Neural cell (in vitro differentiated cells): ENCODE data around the gene MYH6. TPM values are rescaled to one million over a fixed set of nuclear protein-coding genes. Genes with fewer than 3 reads are reported as not detected.
A peak's percentile ranks its signal among the peaks of the same experiment; 100 is the strongest.
"Not testable (repeated sequence)": the region's sequence is repeated elsewhere in the genome, so short reads cannot be mapped to it uniquely, and the experiment has no call there.

Experiments
- H2AFZ ChIP-seq: fragments of 200-600, 300-800 bp; sonication (generic), shearing (Covaris generic); 2 replicates; pipeline ENCODE4 v1.6.0; 2014; ENCODE audit warnings: low read depth, mild to moderate bottlenecking, antibody characterized with exemption, low read length, moderate library complexity
- H3F3A ChIP-seq: fragments of 200-600 bp; shearing (Covaris generic); 2 replicates; pipeline ENCODE4 v1.6.1; 2016; ENCODE audit warnings: mild to moderate bottlenecking, moderate library complexity, mixed read lengths, antibody characterized with exemption, low read length; ENCODE audit not compliant: insufficient read depth, poor library complexity, severe bottlenecking
- H3K27ac ChIP-seq: fragments of 200-600, 300-800 bp; sonication (generic), shearing (Covaris generic); 2 replicates; pipeline ENCODE4 v1.5.1; 2014; ENCODE audit warnings: mild to moderate bottlenecking, low read length, moderate library complexity
- H3K27me3 ChIP-seq: fragments of 300-800, 200-600 bp; sonication (generic), shearing (Covaris generic); 2 replicates; pipeline ENCODE4 v1.6.0; 2014; ENCODE audit warnings: mild to moderate bottlenecking, low read depth, low read length, moderate library complexity; ENCODE audit not compliant: insufficient read depth
- H3K36me3 ChIP-seq: fragments of 300-800, 200-600 bp; sonication (generic), shearing (Covaris generic); 2 replicates; pipeline ENCODE4 v1.5.1; 2014; ENCODE audit warnings: mild to moderate bottlenecking, antibody characterized with exemption, low read length, moderate library complexity; ENCODE audit not compliant: insufficient read depth
- H3K4me2 ChIP-seq: fragments of 300-800, 200-600 bp; sonication (generic), shearing (Covaris generic); 2 replicates; pipeline ENCODE4 v1.6.0; 2014; ENCODE audit warnings: mild to moderate bottlenecking, low read length
- H3K4me3 ChIP-seq: fragments of 300-800, 200-600 bp; sonication (generic), shearing (Covaris generic); 2 replicates; pipeline ENCODE4 v1.5.1; 2014; ENCODE audit warnings: mild to moderate bottlenecking, low read length, moderate library complexity
- H3K79me2 ChIP-seq: fragments of 200-600 bp; shearing (Covaris generic); replicated peaks from 2 replicates; pipeline ENCODE4 v1.6.0; 2014; ENCODE audit warnings: mild to moderate bottlenecking, low read length, moderate library complexity; ENCODE audit not compliant: insufficient read depth
- H3K9ac ChIP-seq: fragments of 300-800, 200-600 bp; sonication (generic), shearing (Covaris generic); 2 replicates; pipeline ENCODE4 v1.6.1; 2016; ENCODE audit warnings: mild to moderate bottlenecking, low read length, mixed read lengths
- H3K9me2 ChIP-seq: fragments of 200-600 bp; shearing (Covaris generic); 2 replicates; pipeline ENCODE4 v1.6.1; 2016; ENCODE audit warnings: mild to moderate bottlenecking, low read length, mixed read lengths; ENCODE audit not compliant: insufficient read depth
- H3K9me3 ChIP-seq: fragments of 200-600, 300-800 bp; sonication (generic), shearing (Covaris generic); 2 replicates; pipeline ENCODE4 v1.6.1; 2016; ENCODE audit warnings: mild to moderate bottlenecking, mixed run types, low read length, moderate library complexity, mixed read lengths
- H4K20me1 ChIP-seq: fragments of 200-600 bp; shearing (Covaris generic); 2 replicates; pipeline ENCODE4 v1.6.1; 2016; ENCODE audit warnings: mild to moderate bottlenecking, mixed run types; ENCODE audit not compliant: insufficient read depth
- EP300 ChIP-seq: fragments of 450-650 bp; conservative IDR thresholded peaks from 2 replicates; pipeline ENCODE4 v1.6.1; 2014; ENCODE audit warnings: antibody characterized with exemption, mild to moderate bottlenecking, moderate library complexity; ENCODE audit not compliant: poor library complexity, severe bottlenecking
- EZH2 ChIP-seq: fragments of 200-600, 300-800 bp; shearing (Covaris generic), sonication (generic); IDR thresholded peaks from 2 replicates; pipeline ENCODE4 v1.6.1; 2014; ENCODE audit warnings: antibody characterized with exemption, low read length, borderline replicate concordance, mild to moderate bottlenecking; ENCODE audit not compliant: insufficient read depth, poor library complexity, severe bottlenecking
- MXI1 ChIP-seq: fragments of 450-650 bp; conservative IDR thresholded peaks from 2 replicates; pipeline ENCODE4 v1.6.1; 2014; ENCODE audit warnings: antibody characterized with exemption, mild to moderate bottlenecking; ENCODE audit not compliant: poor library complexity, severe bottlenecking
- POLR2AphosphoS5 ChIP-seq: IDR thresholded peaks from 2 replicates; pipeline ENCODE4 v1.6.1; 2012
- RAD21 ChIP-seq: fragments of 450-650 bp; conservative IDR thresholded peaks from 2 replicates; pipeline ENCODE4 v1.6.1; 2014; ENCODE audit warnings: antibody characterized with exemption, mild to moderate bottlenecking, moderate library complexity
- SMC3 ChIP-seq: fragments of 450-650 bp; conservative IDR thresholded peaks from 2 replicates; pipeline ENCODE4 v1.6.1; 2014; ENCODE audit warnings: antibody characterized with exemption, mild to moderate bottlenecking, moderate library complexity; ENCODE audit not compliant: poor library complexity
- TAF1 ChIP-seq: IDR thresholded peaks from 2 replicates; pipeline ENCODE4 v1.6.1; 2012; ENCODE audit warnings: low read depth
- polyA plus RNA-seq: library from polyadenylated mRNA; depleted of rRNA; stranded (reverse); fragments of >200 nt; gene quantifications from 2 replicates; pipeline ENCODE4 v1.2.3, GENCODE V29; 2014
- TF ChIP-seq, protein P1 (sequence below): IDR thresholded peaks from 2 replicates; pipeline ENCODE4 v1.6.1; 2012; ENCODE audit warnings: borderline replicate concordance
- TF ChIP-seq, protein P2 (sequence below): fragments of 450-650 bp; IDR thresholded peaks from 2 replicates; pipeline ENCODE4 v1.5.1; 2014; ENCODE audit warnings: antibody characterized with exemption, mild to moderate bottlenecking, moderate library complexity; ENCODE audit not compliant: poor library complexity, severe bottlenecking

The MYH6 gene
- polyA plus RNA-seq, 1 donor from 2014 or later, result not detected

GRCh38 chr14:23430016-23430722, 22.1 kb upstream of the MYH6 start:
- Histone ChIP-seq H3K4me3 (peak overlapping the region; percentile 12), H4K20me1 (no peaks in the 10 kb centered on the region), H3K27me3 (no peaks in the 10 kb centered on the region), H3K27ac (peak overlapping the region; percentile 77), H3F3A (no peaks in the 10 kb centered on the region), H3K79me2 (no peaks in the 10 kb centered on the region), H3K36me3 (no peaks in the 10 kb centered on the region), H2AFZ (peak overlapping the region; percentile 19), H3K9me3 (no peaks in the 10 kb centered on the region), H3K9ac (peak overlapping the region; percentile 43), H3K9me2 (no peaks in the 10 kb centered on the region), H3K4me2 (no peak overlapping the region)
- TF ChIP-seq POLR2AphosphoS5 (no peak), EP300 (no peak), EZH2 (no peak), MXI1 (no peak), RAD21 (no peak), TAF1 (no peak), SMC3 (no peak)
- TF ChIP-seq, protein P1, sequence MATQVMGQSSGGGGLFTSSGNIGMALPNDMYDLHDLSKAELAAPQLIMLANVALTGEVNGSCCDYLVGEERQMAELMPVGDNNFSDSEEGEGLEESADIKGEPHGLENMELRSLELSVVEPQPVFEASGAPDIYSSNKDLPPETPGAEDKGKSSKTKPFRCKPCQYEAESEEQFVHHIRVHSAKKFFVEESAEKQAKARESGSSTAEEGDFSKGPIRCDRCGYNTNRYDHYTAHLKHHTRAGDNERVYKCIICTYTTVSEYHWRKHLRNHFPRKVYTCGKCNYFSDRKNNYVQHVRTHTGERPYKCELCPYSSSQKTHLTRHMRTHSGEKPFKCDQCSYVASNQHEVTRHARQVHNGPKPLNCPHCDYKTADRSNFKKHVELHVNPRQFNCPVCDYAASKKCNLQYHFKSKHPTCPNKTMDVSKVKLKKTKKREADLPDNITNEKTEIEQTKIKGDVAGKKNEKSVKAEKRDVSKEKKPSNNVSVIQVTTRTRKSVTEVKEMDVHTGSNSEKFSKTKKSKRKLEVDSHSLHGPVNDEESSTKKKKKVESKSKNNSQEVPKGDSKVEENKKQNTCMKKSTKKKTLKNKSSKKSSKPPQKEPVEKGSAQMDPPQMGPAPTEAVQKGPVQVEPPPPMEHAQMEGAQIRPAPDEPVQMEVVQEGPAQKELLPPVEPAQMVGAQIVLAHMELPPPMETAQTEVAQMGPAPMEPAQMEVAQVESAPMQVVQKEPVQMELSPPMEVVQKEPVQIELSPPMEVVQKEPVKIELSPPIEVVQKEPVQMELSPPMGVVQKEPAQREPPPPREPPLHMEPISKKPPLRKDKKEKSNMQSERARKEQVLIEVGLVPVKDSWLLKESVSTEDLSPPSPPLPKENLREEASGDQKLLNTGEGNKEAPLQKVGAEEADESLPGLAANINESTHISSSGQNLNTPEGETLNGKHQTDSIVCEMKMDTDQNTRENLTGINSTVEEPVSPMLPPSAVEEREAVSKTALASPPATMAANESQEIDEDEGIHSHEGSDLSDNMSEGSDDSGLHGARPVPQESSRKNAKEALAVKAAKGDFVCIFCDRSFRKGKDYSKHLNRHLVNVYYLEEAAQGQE, result no peak
- TF ChIP-seq, protein P2, sequence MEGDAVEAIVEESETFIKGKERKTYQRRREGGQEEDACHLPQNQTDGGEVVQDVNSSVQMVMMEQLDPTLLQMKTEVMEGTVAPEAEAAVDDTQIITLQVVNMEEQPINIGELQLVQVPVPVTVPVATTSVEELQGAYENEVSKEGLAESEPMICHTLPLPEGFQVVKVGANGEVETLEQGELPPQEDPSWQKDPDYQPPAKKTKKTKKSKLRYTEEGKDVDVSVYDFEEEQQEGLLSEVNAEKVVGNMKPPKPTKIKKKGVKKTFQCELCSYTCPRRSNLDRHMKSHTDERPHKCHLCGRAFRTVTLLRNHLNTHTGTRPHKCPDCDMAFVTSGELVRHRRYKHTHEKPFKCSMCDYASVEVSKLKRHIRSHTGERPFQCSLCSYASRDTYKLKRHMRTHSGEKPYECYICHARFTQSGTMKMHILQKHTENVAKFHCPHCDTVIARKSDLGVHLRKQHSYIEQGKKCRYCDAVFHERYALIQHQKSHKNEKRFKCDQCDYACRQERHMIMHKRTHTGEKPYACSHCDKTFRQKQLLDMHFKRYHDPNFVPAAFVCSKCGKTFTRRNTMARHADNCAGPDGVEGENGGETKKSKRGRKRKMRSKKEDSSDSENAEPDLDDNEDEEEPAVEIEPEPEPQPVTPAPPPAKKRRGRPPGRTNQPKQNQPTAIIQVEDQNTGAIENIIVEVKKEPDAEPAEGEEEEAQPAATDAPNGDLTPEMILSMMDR, result no peak

- TF ChIP-seq TAF1, result no peak
- TF ChIP-seq SMC3, result no peak
- no peak for TF ChIP-seq EZH2
- TF ChIP-seq, protein P1, result no peak
- no peak for TF ChIP-seq MXI1
- TF ChIP-seq, protein P2, result no peak
- no peak for TF ChIP-seq RAD21
- TF ChIP-seq POLR2AphosphoS5, result no peak
- no peak for TF ChIP-seq EP300
These were observed 20.8 kb upstream of the MYH6 start for GRCh38 chr14:23428686-23429495.

DNA sequence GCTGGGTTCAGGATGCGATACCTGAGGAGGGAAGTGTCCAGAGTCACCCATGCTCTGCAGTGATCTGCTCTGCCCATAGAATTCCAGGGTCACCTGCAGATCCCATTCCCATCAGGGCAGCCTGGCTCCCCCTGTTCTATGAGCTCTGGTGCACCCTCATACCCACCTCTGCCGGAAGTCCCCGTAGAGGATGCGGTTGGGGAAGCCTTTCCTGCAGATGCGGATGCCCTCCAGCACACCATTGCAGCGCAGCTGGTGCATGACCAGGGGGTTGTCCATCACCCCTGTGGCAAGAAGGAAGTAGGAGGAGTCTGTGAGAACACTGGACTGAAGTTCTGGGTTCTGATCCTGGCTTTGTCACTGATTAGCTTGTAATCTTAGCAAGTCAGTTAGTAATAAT, 17.7 kb upstream of the MYH6 start:
- H3K4me3 ChIP-seq, H2AFZ ChIP-seq, H4K20me1 ChIP-seq, H3K9ac ChIP-seq, H3K27me3 ChIP-seq, H3F3A ChIP-seq, H3K27ac ChIP-seq, H3K4me2 ChIP-seq, H3K9me3 ChIP-seq, H3K36me3 ChIP-seq, H3K9me2 ChIP-seq, H3K79me2 ChIP-seq: not testable (repeated sequence)

More at GRCh38 chr14:23428686-23429495, 20.8 kb upstream of the MYH6 start:
- no peaks in the 10 kb centered on the region for H3K27me3 ChIP-seq
- H3K9me3 ChIP-seq, result no peaks in the 10 kb centered on the region
- no peaks in the 10 kb centered on the region for H3F3A ChIP-seq
- H3K9ac ChIP-seq, result no peak overlapping the region
- H3K36me3 ChIP-seq, result no peaks in the 10 kb centered on the region
- H3K79me2 ChIP-seq, result no peaks in the 10 kb centered on the region
- H3K4me3 ChIP-seq, result no peak overlapping the region
- no peaks in the 10 kb centered on the region for H4K20me1 ChIP-seq
- H3K27ac ChIP-seq, result no peak overlapping the region
- no peak overlapping the region for H3K4me2 ChIP-seq
- H2AFZ ChIP-seq, result no peak overlapping the region
- no peaks in the 10 kb centered on the region for H3K9me2 ChIP-seq
